ENCODE measurements around the gene EREG.
"Not testable (repeated sequence)": the region's sequence is repeated elsewhere in the genome, so short reads cannot be mapped to it uniquely, and the experiment has no call there.

EREG gene, protein sequence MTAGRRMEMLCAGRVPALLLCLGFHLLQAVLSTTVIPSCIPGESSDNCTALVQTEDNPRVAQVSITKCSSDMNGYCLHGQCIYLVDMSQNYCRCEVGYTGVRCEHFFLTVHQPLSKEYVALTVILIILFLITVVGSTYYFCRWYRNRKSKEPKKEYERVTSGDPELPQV

DNA sequence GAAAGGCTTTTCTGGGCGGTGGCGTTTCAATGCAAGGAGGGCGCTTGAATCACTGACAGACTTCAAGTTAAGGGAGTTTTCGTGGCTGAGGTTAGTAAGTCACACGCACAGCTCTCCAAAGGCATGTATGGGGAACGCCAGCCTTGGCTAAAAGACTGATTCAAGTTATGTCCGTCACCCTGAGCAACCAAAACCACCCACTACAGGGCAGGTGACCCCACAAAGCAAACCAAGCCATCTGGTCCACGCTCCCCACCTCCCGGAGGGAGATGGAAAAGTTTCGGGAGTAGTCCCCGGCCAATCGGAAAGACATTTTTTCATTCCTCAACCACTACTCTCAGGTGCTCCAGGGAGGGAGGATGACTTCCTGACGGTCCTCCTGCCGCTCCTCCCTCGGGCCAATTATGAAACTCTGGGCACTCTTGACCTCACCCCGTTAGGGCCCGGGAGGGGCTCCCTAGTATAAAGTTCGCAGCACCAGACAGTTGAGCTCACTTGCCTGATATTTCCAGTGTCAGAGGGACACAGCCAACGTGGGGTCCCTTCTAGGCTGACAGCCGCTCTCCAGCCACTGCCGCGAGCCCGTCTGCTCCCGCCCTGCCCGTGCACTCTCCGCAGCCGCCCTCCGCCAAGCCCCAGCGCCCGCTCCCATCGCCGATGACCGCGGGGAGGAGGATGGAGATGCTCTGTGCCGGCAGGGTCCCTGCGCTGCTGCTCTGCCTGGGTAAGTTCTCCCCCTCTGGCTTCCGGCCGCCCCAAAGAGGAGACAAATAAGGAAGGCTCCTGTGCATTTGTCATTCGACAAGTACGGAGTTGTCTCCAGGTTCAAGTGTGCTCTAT lies at the start of gene EREG:
TSS of gene EREG (plus strand) at position 494 of the 840 bp plus-strand sequence. CDS start at position 658, 164 bp downstream.
- peak; percentile 15 to 65 for DNase-seq

DNA sequence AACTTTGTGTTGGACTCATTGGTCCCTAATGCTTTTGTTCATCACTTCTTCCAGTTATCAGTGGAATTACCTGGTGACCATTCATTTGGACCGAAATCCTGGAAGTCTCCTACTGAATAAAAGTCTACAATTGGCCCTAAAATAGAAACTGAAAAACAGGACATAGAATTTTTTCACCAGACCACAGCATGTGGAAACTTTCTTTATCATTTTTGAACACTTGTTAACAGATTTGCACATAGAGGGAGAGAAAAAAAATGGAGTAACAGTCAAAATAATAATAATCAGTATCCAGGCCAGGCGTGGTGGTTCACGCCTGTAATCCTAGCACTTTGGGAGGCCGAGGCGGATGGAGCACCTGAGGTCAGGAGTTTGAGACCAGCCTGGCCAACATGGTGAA lies 49.6 kb upstream of the EREG start:
- DNase-seq, result no peak

DNA sequence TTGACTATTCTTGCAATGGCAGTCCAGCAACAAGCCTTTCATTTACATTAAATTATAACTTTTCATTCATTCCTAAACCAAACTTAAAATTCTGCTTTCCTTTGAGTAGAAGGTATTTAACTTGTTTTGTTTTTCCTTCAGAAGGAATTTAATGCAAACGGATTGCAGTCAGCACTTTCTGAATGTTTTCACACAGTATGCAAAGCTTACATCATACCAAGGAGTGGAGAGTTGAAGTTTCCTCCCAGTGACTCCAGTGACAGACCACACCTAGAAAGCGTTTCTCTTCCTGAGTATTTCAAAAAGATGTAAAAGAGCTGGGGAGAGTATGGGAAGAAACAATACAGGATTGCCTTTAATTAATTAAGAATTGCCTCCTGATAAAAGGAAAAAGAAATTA lies 48.5 kb upstream of the EREG start:
- no peak for DNase-seq

DNA sequence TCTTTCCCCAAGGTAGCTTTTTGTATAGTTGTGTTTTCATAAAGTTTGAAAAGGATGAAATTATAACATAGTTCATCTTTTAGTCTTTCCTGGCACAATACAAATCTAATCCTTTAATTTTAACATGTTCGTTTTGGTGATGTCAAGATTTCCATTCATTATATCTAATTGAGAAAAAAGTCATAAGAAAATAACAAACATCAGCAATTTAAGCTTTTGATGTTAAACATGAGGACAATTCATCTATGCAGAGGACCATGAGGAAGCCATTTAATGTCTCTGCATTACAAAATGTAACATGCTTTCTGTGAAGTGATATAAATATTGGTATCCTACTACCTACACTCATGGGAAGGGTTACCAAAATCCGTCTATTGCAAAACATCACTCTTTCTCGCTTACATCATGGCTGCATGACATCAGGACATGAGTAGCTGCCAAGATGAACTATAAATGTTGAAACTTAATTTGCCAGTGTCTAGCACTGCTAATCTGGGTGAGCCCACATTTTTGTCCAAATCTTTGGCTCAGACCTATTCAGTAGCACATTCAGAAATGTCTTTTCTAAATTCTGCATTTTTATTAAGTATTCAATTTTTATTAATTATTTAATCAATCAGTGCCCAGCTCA lies 47.2 kb upstream of the EREG start:
- no peak for DNase-seq

DNA sequence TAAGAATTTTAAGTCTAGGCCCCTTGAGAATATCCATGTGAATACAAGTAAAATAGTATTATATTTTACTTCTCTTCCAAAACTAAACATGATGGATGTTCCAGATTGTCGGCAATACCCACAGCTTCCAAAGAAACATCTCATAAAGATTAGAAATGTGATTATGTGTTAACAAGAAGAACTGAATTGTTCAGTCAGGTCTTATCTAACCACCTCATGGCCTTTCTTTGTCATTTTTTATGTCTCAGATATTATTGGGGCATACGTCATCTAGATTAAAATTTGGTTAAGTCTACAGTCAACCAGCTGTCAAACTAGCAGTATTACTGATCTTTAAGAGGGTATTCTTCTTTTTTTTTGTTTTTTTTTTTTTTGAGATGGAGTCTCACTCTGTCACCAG lies 46.7 kb upstream of the EREG start:
- DNase-seq, result no peak

DNA sequence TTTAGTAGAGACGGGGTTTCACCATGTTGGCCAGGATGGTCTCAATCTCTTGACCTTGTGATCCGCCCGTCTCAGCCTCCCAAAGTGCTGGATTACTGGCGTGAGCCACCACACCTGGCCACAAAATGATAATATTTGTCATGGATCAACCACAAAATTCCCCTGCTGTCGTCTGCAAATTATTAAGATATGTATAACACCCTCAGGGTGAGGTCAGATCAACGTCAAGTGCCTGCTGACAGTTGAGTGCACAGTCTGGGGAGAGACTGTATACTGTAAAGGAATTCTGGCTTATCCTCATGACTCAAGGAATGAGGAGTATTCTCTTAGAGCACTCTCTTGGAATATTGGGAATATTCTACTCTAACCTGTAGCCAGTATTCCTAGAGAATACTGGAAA lies 45.5 kb upstream of the EREG start:
- no peak for DNase-seq

DNA sequence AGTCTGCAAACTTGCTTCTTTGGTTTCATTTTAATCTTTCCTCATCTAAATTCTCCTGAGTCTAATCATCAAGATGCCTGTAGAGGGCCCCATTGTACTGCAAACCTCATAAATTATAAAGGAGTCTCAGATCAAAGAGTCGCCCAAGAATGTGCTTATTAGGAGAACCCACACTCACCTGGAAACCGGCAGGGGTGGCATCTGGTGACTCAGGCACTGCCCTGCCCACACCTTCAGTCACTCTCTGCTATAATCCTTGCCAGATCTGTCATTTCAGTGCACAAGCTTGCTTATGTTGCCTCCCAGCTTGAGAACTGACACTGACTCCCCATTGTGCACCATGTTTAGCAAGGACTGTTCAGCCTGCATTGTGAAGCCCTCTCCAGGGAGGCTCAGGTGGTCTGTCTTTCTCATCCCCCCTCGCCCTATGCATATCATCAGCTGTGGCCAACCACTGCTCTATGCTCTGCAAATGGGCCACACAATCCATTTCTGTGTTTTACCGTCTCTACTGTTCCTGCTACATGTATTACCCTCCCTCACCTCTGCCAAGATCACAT lies 44.3 kb upstream of the EREG start:
- peak in 1 of 2 donors; percentile 37 for DNase-seq

DNA sequence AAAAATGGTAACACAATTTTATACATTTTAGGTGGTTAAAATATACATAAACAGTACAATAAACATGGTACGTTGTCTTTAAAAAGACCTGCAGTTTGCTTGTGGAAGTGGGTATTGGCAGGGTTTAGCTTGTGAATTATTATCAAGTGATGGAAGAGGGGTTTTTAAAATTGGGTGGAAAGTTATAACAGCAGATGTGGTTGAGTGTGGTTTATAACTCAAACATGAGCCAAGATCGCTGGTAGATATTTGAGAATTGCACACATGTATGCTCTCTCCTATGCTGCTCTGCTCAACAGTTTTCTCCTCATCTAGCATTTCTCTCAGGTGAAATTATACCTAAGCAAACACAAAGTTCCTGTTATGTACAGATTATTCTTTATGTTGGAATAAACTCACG lies 42.6 kb upstream of the EREG start:
- DNase-seq, result no peak

DNA sequence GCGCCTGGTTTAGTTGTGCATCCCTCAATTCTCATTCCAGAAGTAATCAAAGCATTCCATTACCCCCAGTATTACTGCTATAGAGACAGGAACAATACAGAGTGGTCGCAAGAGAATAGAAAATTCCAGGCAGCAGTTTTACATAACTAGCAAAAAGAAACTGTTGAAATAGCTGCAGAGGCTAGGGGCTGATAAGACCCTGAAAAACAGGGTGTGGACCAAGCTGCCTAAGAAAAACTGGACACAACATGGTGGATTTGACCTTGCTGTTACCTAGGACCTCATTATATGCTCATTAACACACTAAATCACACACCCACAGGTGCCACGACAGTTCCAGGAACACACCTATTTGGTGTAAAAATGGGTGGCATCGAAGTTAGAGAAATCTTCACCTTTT lies 41.3 kb upstream of the EREG start:
- DNase-seq, result no peak

DNA sequence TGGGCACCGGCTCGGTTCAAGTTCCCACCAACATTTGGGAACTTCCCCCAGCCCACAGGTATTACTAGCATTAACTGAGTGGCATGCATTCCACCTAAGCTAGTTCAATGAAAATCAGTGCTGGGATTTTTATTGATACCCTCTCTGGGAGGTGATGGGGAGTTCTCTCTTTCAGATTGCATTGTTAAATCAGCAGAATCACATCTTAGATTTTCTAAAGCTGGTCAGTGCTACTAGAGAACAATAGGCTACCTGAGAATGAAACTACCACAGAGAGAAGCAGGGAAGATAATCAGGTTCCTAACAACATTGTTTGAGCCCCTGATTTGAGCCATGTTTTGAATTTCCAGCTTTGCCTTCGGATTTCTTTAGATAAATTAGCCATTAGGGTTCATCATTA lies 40.7 kb upstream of the EREG start:
- no peak for DNase-seq

DNA sequence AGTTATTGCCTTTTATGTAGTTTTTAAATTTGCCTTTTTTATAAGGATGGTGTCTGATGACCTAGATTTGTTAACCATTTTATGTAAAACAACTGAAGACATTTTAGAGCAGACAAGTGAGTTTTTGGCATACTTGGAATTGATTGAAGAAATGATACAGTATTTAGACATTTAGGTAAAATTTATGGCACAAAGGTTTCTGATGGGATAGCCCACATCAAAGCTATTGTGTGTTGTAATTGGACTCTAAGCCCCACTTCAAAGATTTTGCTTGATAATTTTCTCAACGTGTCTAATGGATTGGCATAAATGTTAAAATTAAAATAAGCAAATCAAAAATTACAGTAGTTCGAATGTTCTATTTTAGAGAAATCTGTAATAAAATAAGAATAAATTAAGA lies 39.1 kb upstream of the EREG start:
- DNase-seq, result no peak

DNA sequence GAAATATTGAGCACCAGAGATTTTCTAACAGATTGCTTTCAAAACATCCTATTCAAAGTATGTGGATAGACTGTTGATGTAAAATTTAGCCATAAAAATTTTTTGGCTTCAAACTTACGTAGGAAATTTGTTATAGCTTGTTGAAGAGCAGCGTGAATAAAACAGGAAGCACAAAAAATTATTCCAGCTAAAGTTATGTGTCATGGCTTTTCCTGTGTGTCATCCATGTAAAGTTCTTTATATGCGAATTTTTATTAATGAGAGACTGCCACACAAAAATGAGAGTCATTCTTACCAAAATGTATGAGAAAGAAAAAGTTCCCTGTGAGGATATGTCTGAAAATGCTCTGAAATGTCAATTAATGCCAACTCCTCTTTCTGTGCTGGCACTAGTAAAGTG lies 37.2 kb upstream of the EREG start:
- no peak for DNase-seq

DNA sequence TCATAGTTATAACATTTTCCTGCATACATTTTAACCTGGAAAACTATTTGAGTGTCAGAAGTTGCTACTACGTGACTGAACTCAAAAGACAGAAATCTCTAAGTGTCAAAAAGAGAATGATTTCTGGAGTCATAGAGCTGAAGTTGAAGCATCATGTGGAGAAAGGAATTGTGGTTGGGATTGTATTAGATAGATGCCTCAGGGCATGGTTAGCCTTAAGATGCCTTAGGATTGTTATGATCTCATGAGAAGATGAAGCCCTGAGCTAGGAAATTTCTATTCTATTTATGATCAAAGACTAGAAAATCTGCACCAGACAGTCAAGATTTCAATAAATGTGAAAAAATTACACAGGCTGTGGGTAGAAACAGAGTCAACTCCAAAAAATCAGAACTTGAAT lies 36.4 kb upstream of the EREG start:
- no peak for DNase-seq

DNA sequence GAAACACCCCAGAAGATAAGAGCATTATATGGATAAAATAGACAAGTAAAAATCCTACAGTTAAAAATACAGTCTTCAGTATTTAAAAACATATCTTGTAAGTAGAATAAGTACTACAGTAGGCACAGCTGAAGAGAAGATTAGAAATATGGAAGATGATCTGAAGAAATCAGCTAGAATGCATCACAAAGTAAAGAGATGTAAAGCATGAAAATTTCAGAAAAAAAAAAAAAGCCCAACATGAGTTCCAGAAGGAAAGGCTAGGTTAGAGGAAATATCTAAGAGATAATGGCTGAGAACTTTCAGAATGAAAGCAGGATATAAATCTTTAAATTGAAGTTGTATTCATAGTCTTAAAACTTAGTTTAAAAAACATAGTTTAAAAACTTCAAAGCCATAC lies 35.6 kb upstream of the EREG start:
- no peak for DNase-seq

DNA sequence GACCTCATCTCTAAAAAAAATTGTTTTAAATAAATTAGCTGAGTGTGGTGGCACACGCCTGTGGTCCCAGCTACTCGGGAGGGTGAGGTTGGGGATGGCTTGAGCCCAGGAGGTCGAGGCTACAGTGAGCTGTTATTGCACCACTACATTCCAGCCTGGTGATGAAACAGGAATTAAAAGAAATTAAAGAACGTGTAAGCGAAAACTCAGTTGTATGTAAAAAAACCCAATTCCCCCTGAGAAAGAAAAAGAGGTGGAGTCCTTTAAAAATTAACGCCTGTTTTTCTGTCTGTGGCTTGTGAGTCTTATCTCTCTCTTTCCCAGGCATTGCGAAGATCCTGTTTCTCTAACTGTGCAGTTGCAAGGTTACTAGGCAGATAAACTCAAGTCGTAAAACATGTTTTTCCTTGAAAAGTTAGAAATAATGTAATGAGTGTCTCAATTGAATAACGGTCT lies 34.6 kb upstream of the EREG start:
- no peak for DNase-seq

DNA sequence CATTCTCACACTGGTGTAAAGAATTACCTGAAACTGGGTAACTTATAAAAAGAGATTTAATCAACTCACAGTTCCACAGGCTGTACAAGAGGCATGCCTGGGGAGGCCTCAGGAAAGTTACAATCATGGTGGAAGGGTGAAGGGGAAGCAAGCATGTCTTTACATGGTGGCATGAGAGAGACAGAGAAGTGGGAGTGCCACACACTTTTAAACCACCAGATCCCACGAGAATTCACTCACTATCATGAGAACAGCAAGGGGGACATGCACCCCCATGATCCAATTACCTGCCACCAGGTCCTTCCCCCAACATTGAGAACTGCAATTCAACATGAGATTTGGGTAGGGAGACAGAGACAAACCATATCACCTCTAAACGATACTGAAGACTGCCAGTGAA lies 33.7 kb upstream of the EREG start:
- DNase-seq, result no peak

DNA sequence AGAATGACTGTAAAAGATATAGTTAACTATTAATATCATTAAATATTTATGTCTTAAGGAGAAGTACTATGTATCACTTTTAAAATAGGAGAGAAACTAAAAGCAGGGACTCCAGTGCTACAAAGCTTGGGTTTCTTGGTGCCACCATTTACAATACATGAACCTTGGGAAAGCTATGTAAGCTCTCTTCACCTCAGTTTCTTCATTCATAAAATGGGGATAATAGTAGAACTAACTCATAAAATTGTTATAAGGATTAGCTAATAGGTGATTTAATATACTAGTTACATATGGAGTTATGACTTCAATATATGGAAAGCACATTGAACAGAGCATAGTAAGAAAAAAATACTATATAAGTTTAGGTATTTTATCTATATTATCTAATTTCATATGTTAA lies 33.0 kb upstream of the EREG start:
- DNase-seq, result no peak

DNA sequence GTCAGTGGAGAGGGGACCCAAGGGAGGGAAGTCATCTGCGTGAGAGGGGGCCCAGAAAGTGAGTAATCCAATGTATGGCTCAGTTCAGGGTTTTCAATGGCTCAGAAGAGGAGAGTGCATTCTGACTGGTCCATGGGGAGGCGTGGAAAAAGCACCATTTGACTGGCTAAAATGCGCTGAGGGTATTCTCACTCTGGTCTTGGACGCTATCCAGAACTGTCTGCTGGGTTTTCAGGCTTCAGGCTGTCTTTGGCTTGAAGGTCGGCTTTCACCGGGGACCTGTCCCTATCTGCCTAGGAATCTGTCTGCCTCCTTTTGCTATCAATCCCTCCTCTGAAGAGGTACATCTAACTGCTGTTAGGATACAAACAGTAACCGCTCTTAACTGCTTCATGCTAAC lies 30.3 kb upstream of the EREG start:
- DNase-seq, result no peak

DNA sequence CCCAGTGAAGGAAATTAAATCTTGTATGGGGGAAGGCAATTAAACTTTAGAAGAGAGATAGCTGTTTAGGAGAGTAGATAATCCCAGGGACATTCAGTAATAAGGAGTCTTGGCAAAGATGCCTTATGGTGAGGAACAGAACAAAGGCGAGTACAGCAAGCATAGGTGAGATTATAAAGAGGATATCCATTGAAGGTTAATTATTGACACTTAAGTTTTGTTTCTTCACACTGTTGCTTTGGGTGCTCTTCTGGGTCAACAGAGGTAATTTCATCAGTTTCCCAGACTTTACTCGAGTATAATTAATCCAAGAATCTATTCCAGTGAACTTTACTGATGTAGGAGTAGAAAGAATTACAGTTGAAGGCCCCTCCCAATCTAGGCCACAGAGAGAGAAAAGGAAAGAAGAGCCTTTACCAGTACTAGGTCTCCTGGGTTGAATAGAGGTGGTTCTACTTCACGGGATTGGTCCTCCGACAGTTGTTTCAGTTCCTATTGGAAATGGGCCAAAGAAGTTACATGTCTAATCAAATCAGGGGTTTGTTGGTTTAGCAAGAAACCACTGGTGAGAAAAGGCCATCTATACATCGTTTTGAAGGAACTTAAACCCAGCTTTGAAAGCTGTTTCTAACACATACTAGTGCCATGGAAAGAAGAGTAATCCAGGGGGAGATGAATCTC lies 29.5 kb upstream of the EREG start:
- DNase-seq, result no peak

DNA sequence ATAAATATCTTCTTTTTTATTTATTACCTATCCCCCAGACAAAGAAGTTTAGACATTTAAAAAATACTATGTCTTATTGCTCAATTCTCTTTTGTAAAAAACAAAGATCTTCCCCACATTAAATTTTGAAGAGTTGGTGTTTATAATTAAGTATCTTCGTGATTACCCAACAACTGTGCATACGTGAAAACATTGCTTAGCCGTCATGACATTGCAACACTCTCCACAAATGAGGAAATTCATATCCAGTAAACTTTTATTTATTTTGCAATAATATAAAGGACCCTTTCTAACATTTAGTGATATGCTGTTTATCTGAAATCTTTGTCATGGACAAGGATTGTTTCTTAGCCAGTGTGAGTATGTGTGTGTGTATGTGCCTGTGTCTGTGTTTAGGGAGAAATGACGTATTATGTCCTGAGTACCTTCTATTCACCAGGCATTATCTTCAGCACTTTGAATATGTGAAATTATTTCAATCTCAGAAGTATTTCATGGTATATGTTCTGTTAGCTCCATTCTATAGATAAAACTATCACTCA lies 26.1 kb upstream of the EREG start:
- peak; percentile 5 to 34 for DNase-seq

DNA sequence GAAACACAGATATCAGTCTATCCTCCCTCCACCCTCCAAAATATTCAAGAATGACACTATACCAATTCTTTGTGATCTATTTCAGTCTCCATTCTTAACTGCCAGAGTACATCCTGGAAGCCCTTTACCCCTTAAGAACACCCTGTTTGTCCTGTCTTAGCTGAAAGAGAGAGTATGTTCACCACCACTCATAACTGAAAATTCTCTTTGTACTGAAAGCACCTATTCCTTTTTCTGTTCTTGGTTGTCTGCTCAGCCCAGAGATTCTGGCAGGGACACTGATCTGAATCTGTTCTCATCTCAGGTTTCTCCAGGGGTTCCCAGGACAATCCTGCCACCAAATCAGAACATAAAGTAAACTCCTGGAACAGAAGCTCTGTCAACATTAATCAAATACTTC lies 25.4 kb upstream of the EREG start:
- DNase-seq, result no peak

DNA sequence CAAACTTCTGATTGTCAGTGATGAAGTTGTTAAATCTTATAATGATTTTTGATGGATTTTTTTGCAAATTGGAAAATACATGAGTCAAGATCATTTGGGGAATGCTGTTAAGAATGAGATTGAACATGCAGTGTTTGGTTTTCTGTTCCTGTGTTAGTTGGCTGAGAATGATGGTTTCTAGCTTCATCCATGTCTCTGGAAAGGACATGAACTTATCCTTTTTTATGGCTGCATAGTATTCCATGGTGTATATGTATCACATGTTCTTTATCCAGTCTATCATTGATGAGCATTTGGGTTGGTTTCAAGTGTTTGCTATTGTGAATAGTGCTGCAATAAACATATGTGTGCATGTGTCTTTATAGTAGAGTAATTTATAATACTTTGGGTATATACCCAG lies 24.5 kb upstream of the EREG start:
- DNase-seq, result not testable (repeated sequence)

DNA sequence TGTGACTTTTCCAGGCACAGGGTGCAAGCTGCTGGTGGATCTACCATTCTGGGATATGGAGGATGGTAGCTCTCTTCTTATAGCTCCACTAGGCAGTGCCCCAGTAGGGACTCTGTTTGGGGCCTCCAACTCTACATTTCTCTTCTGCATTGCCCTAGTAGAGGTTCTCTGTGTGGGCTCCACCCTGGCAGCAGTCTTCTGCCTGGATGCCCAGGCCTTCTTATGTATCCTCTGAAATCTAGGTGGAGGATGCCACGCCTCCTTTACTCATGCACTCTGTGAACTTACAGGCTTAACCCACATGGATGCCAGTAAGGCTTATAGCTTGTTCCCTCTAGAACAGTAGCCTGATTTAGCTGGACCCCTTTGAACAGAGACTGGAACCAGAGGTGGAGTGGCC lies 20.9 kb upstream of the EREG start:
- no peak for DNase-seq
